ENCODE data around the gene PRR5L.
"Not testable (repeated sequence)": the region's sequence is repeated elsewhere in the genome, so short reads cannot be mapped to it uniquely, and the experiment has no call there.

Gene PRR5L

DNA sequence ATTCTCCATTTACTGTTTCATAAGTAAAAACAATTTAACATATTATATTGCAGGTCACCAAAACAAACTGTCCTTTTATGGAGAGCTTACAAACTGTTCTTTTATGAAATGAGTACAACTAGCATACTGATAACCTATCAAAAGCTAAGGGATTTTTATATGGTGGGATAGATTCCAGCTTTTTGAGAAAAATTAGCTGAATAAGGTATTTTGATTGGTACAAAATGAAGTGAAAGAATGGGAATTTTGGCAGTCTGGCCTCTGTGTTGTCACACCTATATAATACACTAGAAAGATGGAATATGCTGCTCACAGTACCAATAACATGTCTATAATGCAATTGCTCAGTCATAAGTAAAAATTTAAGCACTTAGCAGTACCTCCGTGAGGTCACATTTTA, 202.6 kb downstream of the PRR5L start:
- no peak for DNase-seq (ENCODE audit: low read depth in 3 of 3)

DNA sequence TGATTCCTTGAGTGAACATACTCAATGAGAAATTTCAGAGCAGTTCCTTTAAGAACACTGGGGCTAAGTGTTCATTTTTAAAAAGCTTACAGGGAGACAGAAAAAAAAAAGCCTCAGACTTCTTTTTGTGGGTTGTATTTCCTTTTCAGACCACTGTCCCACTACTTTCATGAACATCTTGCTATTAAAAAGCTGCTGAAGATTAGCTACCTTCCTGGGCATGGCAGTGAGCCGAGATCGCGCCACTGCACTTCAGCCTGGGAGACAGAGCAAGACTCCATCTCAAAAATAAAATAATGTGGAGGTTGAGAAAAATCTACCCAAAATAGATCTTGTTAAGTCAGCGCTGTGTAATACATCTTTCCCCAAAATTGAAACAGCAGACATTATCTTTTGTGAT, 203.2 kb downstream of the PRR5L start:
- no peak for DNase-seq (ENCODE audit: low read depth in 3 of 3)

DNA sequence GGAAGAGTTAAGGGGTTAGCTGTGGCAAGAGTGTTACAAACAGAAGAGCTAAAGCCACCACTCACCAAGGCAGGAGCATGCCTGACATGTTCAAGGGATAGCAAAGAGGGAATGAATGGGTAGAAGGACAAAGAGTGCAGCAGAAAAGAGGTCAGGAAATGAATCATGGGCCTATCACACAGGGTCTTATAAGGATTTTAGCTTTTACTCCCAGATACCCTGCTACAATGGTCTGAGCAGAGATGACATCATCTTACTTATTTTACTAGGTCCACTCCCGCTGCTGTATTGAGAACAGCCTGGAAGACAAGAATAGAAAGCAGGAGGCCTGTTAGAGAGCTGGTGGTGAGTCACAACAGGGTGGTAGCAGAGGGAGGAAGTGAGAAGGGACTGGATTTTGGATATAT, 204.2 kb downstream of the PRR5L start:
- DNase-seq (ENCODE audit: low read depth in 3 of 3), result no peak

DNA sequence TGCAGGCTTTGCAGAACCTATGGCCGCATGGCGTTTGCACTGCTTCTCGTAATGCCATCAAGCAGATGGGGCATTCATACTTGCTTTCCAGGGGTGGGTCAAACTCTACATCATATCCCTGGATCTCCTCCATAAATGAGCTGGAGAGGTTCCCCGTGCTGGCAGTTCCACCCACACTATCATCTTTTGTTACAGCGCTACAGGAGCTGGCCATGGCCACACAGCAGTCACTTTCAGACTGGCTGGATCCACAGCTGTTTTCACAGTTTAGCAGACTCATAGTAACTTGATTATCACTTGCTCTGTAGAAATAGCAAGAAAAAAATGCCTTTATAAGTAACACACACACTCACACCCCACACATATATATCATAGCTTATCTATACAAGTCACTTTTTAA, 205.1 kb downstream of the PRR5L start:
- no peak for DNase-seq (ENCODE audit: low read depth in 3 of 3)

DNA sequence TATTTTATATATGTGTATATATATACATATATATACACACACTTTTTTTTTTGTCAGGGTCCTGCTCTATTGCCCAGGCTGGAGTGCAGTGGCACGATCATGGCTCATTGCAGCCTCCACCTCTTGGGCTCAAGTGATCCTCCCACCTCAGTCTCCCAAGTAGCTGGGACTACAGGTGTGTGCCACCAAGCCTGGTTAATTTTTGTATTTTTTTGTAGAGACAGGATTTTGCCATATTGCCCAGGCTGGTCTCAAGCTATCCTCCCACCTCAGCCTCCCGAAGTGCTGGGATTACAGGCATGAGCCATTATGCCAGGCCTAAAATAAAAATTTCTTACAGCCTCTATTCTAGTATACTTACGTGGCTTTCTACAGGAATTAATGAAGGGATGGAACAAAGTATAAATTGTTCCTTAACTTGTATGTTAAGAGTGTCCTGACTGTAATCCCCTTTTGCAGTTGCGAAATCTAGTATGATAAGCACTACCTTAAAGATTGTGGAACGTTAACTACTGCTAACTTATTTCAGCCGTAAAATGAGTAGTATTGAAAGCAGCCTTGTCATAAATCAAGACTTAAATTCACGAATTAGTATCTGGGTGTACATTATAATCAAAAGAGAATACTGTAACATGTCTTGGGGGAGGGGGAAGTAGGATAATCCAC, 211.9 kb downstream of the PRR5L start:
- no peak for DNase-seq (ENCODE audit: low read depth in 3 of 3)

DNA sequence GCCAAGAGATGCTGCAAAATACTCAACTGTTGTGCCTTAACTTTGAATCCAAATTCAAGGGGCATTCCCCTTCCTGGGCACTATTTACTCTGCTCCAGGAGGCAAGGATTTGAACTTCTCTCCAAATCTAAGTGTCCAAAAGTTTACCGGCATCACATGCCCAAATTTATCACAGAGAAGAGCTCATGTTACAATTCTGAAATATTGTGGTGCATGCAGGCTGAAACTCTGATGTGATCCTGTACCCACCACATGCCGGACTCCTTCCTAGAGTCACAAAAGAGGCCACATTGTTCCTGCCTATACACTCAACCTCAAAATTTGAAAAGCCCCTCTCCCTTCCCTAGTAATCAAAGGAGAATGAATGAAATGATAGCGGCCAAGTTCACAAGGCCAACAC, 212.7 kb downstream of the PRR5L start:
- no peak for DNase-seq (ENCODE audit: low read depth in 3 of 3)

DNA sequence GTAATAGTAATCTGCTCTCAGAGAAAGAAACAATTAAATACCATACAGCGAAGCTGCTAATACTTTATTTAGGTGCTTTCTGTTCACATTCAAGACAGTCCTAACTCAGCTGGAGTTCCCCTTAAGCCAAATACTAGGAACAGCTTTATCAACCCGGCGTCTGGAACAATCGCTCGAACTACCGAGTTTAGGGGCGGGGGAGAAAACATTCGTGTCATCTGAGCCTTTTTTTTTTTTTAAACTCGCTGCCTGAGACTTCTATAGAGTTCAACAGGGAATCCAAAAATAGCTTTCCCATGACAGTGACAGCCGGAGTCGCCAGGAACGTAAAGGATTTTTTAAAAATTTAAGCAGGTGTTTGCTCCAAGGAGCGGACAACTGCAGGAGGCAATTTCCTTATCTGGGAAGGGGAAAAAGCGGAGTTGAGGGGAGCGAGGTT, 213.1 kb downstream of the PRR5L start:
- peak in 2 of 3 experiments; percentile 8 to 32 for DNase-seq (ENCODE audit: low read depth in 3 of 3)

DNA sequence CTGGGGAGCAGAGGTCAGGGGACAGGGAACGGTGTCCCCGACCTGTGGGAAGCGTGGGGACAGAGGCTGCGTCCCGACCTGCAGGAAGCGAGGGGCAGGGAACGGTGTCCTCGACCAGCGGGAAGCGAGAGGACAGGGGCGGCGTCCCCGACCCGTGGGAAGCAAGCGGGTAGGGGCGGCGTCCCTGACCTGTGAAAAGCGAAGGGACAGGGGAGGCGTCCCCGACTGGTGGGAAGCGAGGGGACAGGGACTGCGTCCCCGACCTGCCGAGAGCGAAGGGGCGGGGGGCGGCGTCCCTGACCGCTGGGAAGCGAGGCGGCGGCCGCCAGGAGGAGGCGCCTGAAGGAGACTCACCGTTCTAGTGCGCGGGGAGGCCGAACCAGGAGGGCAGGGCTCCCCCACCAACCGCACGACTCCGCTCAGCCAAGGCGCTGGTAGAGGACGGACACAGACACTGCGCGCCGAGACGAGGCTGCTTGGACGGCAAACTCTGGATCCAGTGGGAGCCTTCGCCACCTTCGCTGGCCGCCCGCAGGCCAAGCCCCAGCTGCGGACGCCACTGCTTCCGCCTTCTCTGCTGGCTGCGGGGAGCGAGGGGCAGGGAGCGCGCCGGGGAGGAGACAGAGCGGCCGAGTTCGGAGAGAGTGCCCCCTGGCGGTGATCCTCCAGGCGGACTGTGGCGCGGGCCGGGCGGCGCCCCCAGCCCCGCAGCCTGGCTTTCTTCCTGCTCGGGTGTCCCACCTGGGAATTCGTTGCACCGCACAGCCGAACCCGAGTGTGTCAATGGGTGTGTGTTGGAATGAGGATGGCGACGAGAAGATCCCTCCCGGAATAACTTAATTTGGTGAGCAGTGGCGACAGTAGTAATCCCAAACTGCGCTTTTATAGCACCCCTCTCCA, 213.9 kb downstream of the PRR5L start, which contains the start of gene TRAF6:
Gene TRAF6 (minus strand): TSS at position 579 of the 900 bp plus-strand sequence. CDS start 8,757 bp downstream, outside the sequence.
- DNase-seq (ENCODE audit: low read depth in 3 of 3), result peak; percentile 81 to 94 (median 82)

DNA sequence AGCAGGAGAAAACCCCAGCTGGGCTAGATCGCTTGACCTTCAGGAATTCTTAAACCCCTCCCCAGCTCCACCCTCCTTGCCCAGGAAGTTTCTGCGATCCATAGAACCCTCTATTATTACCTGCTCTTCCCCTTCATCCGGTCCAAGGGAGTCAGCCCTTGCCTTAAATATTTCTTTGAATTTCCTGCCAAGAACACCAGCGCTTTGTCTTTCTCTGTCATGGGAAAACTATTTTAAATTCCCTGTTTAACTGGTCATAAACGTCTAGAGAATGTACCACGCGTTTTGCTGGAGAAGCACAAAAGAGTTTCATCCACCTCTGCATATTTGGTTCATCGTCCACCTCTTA, 214.5 kb downstream of the PRR5L start:
- no peak for DNase-seq (ENCODE audit: low read depth in 3 of 3)

DNA sequence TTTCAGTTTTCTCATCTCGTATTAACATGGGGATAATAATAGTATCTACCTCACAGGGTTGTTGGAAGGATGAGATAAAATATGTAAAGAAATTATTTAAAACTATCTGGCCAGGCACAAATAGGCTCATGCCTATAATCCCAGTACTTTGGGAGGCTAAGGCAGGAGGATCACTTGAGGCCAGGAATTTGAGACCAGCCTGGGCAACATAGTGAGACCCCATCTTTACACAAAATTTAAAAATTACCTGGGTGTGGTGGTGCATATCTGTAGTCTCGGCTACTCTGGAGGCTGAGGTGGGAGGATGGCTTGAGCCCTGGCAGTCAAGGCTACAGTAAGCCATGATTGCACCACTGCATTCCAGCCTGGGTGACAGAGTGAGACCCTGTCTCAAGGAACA, 215.0 kb downstream of the PRR5L start:
- DNase-seq (ENCODE audit: low read depth in 3 of 3), result not testable (repeated sequence)

DNA sequence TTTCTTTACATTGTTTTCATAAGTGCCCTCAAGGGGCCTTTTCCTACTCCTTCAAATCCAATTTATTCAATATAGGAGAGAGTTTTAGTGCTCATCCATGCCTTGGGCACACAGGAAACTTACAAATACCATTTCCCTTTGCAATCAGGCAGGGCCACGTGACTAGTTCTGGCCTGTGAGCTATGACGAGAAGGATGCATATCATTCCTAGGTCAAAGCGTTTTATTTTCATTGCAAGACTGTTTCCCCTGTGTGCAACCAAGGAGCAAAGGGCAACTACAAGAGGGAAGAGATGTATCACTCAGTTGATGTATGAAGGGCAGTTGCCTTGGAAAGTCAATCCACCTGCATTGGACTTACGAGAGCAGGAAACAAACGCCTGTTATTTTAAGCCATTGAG, 215.9 kb downstream of the PRR5L start:
- DNase-seq (ENCODE audit: low read depth in 3 of 3), result no peak

DNA sequence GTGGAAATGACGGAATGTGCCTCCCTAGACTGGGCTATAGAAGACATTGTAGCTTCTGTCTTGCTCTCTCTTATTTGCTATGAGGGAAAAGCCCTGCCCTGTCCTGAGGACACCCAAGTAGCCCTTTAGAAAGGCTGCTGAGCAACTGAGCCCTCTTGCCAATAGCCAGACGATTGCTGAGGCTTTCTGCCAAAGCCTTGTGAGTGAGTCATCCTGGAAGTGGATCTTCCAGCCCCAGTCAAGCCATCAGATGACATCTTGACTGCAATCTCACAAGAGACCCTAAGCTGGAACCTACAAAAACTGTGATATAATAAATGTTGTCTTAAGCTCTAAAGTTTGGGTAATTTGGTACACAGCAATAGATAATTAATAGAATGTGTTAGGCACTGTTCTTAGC, 217.9 kb downstream of the PRR5L start:
- no peak for DNase-seq (ENCODE audit: low read depth in 3 of 3)
